GM21447 (cell line): Measurements from ENCODE around the gene RAB40C.
A peak's percentile ranks its signal among the peaks of the same experiment; 100 is the strongest.

Experiments
- ATAC-seq: cut with Tn5 transposase; IDR thresholded peaks from one replicate; pipeline ENCODE4 v1.9.1; 2021; ENCODE audit not compliant: unreplicated experiment

The RAB40C gene

DNA sequence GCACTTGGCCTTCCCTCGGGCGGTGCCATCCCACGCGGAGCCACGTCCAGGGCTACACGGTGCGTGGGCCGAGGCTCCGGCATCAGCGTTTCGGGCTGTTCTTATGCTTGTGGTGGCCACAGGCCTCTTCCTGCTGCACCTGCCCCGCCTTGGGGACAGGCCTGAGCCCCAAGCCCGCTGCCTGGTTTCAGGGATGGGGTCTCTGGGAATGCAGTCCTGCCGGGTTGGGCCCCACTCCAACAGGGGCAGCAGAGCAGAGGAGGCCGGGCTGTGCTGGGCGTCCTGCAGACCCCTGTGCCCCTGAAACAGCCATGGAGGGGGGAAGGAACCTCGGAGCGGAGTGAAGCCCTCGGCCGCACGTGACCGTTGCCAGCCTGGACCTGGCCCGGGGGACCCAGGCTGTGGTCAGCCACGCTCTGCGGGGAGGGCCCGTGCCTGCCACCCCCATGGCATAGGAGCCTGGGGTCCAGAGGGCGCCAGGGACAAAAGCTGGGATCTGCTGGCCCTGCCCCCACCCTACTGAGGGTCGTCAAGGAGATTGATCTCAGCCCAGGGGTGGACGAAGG, 40.5 kb downstream of the RAB40C start:
- ATAC-seq: no peak

DNA sequence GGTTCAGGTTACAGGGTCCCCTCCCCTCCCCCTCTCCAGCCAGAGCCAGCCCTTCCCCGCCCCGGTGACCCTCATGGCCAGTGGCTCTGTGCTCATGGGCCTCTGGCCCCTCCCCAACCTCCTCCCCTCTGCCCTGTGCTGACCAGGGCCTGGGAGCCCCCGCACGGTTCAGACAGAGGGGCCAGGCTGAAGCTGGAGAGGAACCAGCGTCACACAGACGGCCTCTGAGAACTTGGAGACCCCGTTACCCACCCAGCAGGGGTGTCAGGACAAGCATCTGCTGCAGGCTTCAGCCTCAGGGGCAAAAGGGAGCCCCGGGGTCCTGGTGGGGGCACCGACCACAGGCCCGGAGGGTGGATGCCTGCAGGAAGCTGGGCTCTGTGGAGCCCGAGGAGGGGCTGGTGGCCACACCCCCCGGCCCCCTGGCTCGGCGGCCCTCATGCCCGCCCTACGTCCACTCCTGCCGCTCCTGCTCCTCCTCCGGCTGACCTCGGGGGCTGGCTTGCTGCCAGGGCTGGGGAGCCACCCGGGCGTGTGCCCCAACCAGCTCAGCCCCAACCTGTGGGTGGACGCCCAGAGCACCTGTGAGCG, 41.0 kb downstream of the RAB40C start, which contains the start of gene WFIKKN1:
TSS of gene WFIKKN1 (plus strand) at position 171 of the 591 bp plus-strand sequence. CDS start at position 440, 269 bp downstream.
- ATAC-seq: no peak

DNA sequence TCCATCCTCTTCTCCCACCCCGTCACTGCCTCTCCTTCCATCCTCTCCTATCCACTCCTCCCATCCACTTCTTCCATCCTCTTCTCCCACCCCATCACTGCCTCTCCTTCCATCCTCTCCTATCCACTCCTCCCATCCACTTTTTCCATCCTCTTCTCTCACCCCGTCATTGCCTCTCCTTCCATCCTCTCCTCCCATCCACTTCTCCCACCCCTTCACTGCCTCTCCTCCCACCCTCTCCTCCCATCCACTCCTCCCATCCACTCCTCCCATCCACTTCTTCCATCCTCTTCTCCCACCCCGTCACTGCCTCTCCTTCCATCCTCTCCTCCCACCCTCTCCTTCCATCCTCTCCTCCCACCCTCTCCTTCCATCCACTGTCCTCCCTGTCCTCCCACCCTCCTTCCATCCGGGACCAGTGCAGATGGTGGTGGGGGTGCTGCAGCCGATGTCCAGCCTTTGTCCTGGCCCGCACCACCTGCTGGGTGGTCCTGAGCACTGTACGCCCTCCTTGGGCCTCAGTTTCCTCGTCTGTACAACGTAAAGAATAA, 42.0 kb downstream of the RAB40C start:
- no peak for ATAC-seq

DNA sequence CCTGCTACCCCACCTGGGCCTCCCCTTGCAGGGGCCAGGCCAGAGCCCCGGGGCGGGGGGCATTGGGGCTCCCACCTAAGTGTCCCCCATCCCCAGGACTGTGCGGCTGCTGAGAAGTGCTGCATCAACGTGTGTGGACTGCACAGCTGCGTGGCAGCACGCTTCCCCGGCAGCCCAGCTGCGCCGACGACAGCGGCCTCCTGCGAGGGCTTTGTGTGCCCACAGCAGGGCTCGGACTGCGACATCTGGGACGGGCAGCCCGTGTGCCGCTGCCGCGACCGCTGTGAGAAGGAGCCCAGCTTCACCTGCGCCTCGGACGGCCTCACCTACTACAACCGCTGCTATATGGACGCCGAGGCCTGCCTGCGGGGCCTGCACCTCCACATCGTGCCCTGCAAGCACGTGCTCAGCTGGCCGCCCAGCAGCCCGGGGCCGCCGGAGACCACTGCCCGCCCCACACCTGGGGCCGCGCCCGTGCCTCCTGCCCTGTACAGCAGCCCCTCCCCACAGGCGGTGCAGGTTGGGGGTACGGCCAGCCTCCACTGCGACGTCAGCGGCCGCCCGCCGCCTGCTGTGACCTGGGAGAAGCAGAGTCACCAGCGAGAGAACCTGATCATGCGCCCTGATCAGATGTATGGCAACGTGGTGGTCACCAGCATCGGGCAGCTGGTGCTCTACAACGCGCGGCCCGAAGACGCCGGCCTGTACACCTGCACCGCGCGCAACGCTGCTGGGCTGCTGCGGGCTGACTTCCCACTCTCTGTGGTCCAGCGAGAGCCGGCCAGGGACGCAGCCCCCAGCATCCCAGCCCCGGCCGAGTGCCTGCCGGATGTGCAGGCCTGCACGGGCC, 42.8 kb downstream of the RAB40C start:
- ATAC-seq: no peak

DNA sequence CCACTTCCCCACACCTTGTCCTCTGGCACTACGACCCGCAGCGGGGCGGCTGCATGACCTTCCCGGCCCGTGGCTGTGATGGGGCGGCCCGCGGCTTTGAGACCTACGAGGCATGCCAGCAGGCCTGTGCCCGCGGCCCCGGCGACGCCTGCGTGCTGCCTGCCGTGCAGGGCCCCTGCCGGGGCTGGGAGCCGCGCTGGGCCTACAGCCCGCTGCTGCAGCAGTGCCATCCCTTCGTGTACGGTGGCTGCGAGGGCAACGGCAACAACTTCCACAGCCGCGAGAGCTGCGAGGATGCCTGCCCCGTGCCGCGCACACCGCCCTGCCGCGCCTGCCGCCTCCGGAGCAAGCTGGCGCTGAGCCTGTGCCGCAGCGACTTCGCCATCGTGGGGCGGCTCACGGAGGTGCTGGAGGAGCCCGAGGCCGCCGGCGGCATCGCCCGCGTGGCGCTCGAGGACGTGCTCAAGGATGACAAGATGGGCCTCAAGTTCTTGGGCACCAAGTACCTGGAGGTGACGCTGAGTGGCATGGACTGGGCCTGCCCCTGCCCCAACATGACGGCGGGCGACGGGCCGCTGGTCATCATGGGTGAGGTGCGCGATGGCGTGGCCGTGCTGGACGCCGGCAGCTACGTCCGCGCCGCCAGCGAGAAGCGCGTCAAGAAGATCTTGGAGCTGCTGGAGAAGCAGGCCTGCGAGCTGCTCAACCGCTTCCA, 43.6 kb downstream of the RAB40C start:
- ATAC-seq: no peak

DNA sequence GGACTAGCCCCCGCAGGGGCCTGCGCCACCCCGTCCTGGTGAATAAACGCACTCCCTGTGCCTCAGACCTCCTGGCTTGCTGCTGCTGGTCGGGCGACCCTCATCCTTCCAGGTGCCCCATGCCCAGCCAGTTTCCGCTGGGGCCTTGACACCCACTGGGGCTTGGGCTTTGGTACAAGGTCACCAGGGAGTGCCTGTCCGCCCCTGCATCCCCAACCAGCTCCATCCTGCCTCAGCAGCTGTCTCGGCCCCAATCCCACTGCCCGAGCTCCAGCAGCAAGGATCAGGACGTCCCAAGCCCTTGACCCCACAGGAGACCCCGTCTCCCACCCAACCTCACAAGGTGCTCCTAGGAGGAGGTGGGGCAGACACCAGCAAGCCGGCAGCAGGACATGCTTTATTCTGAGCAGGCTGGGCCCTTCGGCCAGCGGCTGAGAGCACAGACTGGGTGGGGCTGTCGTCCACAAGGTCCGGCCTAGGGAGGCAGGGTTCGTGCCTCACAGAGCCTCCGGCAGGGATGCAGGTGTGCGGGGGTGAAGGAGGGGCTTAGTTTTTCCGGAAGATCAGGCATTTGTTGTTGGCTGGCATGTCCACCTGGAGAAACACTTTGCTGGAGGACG, 44.3 kb downstream of the RAB40C start:
- no peak for ATAC-seq

DNA sequence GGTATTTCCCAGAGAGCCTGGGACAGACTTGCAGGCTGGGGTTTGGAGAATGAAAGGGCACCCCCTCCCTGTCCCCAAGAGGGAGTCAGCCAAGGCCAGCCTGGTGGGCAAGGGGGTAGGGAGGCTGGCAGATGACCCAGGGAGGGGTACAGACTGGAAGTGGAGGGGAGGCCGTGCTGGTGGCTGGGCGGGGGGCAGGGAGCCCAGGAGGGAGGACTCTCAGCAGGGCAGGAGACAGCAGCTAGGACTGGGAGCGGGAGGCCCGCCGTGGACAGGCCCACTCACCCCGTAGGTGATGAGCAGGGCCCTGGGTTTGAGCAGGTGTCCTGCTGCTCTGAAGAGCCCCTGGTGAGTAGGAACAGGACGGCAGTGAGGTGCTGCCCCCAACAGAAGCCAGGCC, 45.1 kb downstream of the RAB40C start:
- no peak for ATAC-seq

DNA sequence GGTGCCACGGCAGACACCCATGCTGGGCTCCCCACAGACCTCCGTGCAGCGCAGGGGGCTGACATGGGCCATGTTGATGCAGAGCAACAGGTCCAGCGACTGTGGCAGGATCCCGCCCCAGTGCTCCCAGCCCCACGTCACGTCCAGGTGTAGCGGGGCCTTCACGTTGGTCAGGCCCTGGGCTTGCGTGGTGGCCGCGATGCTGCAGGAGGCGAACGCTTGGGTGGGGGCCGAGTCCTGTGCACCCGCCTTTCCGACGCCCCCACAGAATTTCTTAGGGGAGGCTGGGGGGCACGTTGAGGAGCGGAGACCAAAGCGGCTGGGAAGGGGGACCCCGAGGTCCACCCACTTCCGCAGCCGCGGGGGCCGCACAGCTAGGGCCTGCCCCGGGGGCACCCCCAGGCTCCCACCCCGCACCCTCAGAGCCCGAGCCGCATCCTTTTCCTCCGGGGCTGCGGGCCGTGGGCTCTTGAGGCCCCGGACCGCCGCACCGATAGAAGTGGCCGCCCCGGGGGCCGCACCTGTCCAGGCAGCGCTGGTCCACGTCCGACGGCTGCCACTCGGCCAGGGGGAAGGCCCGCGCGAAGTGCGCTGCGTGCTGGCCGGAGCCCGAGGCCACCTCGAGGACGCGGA, 45.8 kb downstream of the RAB40C start:
- ATAC-seq: no peak

DNA sequence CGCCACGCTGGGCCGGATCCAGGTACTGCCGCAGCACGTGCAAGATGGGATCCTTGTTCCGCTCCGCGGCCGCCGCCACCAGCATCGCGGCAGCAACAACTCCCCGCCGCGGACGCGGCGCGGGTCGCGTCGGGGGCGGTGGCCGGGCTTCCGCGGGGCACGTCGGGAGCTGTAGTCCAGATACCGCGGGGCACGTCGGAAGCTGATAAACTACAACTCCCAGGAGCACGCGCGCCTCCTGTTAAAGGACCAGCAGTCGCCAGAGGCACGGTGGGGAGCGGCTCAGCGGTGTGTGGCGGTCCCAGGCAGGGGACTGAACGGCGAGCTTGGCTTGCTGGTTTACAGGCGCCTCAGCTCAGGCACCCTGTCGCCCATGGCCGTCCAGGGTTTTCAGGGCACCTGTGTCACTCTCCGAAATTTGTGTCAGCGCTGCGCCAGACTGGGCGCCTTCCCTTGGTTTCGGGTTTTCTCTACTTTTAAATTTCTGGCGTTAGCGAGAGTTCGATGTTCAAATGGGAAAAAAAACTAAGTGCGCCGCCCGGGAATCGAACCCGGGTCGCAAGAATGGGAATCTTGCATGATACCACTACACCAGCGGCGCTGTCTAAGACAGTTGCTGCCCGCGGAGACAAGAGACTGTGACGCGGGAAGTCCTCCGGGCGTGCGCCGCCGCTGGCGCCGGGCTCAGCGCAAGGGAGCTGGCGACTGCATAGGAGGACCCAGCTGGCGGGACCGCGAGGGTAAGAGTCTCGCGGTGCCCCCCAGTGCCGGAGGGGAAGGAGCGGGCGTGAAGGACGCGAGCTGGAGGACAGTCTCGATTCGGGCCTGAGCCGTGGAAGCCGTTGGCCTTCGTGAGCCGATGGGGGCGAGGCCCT, 46.6 kb downstream of the RAB40C start, which contains the start of gene METTL26:
TSS of gene METTL26 (minus strand) at position 100 of the 875 bp plus-strand sequence. CDS start at position 85, 15 bp downstream.
- peak; percentile 61 for ATAC-seq

DNA sequence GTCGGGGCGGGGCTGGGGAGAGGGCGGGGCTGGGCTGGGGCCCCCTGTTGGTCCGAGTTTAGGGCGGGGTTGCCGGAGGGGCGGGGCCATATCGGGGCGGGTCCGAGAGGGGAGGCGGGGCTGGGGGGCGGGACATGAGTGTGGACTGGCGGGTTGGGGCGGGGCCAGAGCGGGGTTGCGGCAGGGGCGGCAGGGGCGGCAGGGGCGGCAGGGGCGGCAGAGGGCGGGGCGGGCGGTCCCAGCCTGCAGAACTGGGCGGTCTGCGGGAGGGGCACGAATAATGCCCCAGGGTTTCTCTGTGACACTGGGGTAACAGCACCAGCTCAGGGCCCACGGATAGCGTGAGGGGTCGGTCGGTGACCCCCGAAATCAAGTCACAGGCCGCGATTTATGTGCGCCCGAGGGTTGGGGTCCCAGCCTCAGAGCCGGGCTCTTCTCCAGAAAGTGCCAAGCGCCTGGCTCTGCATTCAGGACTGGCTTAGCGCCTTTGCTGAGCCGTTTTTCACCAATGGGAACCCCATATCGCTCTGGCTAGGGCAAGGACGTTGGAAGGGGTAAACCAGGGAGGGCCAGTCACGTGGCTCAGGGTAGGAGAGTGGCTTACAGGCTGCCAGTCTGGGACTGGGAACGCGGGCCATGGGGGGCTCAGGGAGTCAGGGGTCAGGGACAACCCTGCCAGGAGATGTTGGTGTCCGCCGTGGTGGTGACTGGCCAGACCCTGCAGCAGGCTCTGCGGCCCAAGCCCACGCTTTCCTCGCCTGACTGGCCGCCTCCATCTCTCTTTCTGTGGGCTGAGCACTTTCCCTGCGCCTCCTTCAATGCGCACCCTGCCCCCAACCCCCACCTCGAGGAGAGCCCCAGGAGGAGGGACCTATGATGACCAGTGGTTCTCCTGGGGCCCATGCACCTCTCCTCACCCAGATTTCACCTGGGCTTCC, 47.5 kb downstream of the RAB40C start:
- no peak for ATAC-seq

DNA sequence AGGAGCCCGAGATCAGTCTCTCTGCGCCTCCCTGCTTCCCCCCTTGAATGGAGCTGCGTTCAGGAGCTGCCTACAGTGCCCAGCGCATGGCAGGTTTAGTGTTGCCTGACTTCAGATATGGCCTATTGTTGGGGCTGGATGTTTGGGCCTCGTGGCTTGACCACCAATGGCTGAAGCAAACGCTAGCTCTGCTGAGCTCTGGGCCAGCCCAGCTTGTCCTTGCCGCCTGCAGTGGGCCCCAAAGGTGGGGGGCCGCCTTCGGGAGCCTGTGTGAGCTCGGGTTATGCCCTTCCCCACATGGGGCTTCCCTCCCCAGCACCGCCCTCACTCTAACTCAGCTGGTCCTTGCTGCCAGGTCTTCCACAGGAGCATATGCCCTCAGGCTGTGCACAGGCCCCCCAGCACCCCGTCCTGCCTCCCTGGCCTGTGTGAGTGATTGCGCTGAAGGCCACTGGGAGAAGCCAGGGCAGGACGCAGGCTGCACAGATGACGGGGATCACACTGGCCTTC, 48.2 kb downstream of the RAB40C start:
- no peak for ATAC-seq

DNA sequence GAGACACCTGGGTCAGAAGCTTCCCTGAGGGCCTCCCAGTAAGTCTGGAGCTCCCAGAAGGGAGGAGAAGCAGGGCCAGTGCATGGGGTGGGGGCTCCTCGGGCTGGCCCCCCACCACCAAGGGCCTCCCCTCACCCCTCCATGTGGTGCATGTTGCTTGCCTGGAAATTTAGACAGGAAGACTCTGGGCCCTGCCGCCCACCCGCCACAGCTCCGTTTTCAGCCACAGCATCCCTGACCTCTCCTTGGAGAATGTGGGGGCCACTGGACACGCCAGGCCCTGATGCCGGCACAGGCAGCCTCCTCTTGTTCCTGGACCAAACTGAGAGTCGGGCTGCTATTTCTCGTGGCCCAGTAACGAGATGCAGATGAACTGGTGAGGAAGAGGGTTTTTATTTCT, 49.0 kb downstream of the RAB40C start:
- ATAC-seq: no peak

DNA sequence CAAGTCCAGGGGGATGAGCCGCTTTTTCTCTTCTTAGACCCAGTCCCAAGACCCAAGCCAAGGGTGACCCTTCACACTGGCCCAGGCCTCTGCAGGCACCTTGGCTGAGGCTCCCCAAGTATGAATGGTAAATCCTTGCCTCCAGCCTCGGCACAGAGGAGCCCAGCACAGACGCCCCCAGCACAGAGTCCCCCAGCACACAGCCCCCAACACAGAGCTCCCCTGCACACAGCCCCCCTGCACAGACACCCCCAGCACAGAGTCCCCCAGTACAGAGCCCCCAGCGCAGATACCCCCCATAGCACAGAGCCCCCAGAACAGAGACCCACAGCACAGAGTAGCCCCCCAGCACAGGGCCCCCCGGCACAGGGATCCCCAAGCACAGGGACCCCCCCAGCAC, 50.7 kb downstream of the RAB40C start:
- ATAC-seq: no peak

DNA sequence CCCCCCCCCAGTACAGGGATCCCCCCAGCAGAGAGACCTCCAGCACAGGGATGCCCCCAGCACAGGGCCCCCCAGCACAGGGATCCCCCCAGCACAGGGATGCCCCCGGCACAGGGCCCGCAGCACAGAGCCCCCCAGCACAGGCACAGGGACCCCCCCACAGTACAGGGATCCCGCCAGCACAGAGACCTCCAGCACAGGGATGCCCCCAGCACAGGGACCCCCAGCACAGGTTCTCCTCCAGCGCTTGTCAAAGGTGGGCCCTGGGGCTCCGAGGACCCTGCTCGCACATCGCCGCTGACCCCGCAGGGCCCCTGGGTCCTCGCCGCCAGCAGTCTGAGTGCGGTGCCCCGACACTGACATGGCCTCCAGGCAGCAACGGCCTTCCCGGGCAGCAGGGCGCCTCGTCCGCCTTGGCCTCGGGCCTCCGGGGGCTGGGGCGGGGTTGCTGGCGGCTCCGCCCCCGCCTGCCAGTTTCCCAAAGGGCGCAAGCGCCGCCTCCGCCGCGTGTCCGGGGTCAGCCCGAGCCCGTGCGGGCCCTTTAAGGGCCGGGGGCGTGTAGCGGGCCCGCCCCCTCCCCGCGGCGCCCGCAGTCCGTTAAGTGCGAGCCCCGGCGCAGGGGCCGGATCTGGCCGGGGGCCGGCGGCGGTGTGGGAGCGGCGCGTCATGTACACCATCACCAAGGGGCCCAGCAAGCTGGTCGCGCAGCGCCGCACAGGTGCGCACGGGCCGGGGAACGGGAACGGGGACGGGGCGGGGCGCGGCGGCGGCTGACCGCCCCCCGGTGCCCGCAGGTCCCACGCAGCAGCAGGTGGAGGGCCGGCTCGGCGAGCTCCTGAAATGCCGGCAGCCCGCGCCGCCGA, 51.7 kb downstream of the RAB40C start, which contains the start of gene MCRIP2:
TSS of gene MCRIP2 (plus strand) at position 503 of the 863 bp plus-strand sequence. CDS start at position 667, 164 bp downstream.
- ATAC-seq: peak; percentile 60

DNA sequence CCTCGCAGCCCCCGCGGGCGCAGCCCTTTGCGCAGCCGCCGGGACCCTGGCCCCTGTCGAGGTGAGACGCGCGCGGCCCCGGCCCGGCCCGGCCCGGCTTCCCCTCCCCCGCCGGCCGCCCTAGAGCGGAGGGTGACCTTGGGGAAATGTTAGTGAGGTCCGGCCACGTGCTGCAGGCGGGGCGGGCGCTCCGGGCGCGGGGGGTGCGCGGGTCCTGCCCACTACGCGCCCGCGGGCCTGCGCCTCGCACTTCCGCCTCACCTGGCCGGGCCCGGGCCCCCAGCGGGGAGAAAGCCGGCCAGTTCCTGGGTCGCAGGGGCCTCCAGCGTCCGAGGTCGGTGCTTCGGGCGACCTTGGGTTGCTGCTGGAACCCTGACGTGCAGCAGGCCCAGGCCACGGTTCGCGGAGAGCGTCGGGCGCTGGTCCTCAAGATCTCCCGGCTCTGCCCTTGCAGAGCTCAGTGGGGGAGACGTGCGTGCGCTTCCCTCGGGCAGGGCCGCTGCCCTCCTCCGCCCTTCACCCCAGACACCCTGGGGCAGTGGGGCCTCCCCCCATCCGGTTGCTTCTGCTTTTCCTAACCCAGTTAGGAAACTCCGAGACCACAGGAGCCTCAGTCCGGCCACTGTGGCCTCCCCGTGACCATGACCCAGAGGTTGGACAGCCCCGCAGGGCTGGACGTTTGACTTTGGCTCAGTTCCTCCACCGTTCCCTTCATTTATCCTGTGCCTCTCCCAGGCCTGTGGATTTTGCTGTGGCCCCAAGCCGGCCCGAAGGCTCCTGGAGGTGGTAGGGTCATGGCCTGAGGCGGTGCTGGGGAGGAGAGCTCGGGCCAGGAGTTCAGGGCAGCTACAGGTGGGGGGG, 52.6 kb downstream of the RAB40C start:
- ATAC-seq: peak; percentile 30

DNA sequence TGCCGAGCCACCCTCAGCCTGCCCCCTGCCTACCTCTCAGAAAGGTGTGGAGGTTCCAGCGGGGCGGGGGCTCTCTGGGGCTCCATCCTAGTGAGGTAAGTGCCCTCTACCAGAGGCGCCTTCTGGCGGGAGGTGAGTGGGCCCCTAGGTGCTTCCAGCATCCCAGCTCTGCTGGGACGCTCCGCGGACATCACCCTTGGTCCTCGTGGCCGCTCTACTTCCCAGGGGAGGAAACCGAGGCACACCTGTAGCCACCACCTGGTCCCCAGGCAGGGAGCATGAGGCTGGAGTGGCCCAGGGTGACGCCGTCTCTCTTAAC, 53.1 kb downstream of the RAB40C start:
- ATAC-seq: no peak
